HepG2 (cell line): ENCODE measurements around the gene AGPAT2. TPM values are rescaled to one million over a fixed set of nuclear protein-coding genes. Genes with fewer than 3 reads are reported as not detected.

Experiments used
- BRD4 ChIP-seq: sonication (generic); formaldehyde crosslinking; IDR thresholded peaks from 2 replicates; pipeline ENCODE4 v1.4.0; 2020; ENCODE audit warnings: missing genetic modification reagents
- CBX5 ChIP-seq: sonication (generic); formaldehyde crosslinking; IDR thresholded peaks from 2 replicates; pipeline ENCODE4 v1.4.0; 2020; ENCODE audit warnings: missing genetic modification reagents, borderline replicate concordance
- DNMT3B ChIP-seq: conservative IDR thresholded peaks from 2 replicates; pipeline ENCODE4 v1.6.1; 2016; ENCODE audit warnings: missing biosample characterization, control low read depth
- ETV6 ChIP-seq: sonication (generic); formaldehyde crosslinking; conservative IDR thresholded peaks from 2 replicates; pipeline ENCODE4 v1.4.0; 2020; ENCODE audit warnings: missing genetic modification reagents
- FOXK2 ChIP-seq: fragments of 450-650 bp; IDR thresholded peaks from 2 replicates; pipeline ENCODE4 v1.6.1; 2016
- HHEX ChIP-seq: IDR thresholded peaks from 2 replicates; pipeline ENCODE4 v1.6.1; 2016; ENCODE audit warnings: control low read depth
- LCORL ChIP-seq, 2 experiments: fragments of 450-650 bp in 1 of 2; sonication (generic) in 1 of 2; formaldehyde crosslinking in 1 of 2; IDR thresholded peaks; 2 replicates each; pipeline versions ENCODE4 v1.5.0 to v1.6.1; 2017 to 2020; ENCODE audit warnings: antibody characterized with exemption in 1 of 2, missing genetic modification reagents in 1 of 2
- MAZ ChIP-seq, 2 experiments: sonication (generic) in 1 of 2; formaldehyde crosslinking in 1 of 2; IDR thresholded peaks; 2 replicates each; pipeline versions ENCODE4 v1.5.0 to v1.6.1; 2012 to 2020; ENCODE audit warnings: low read depth in 2 of 2, mild to moderate bottlenecking in 2 of 2, borderline replicate concordance in 1 of 2, improper control_type of control experiment in 1 of 2, low read length in 1 of 2, missing genetic modification reagents in 1 of 2, moderate library complexity in 1 of 2
- MEF2D ChIP-seq: sonication (generic); formaldehyde crosslinking; IDR thresholded peaks from 2 replicates; pipeline ENCODE4 v1.5.1; 2020; ENCODE audit warnings: mild to moderate bottlenecking, missing genetic modification reagents
- NFYC ChIP-seq: IDR thresholded peaks from 2 replicates; pipeline ENCODE4 v1.6.1; 2016; ENCODE audit warnings: missing genetic modification reagents, missing compliant biosample characterization
- NR2F2 ChIP-seq: IDR thresholded peaks from 2 replicates; pipeline ENCODE4 v1.6.1; 2012; ENCODE audit warnings: low read depth, inconsistent platforms, borderline replicate concordance
- RORA ChIP-seq: sonication (generic); formaldehyde crosslinking; IDR thresholded peaks from 2 replicates; pipeline ENCODE4 v1.5.0; 2020; ENCODE audit warnings: mild to moderate bottlenecking, missing genetic modification reagents, moderate library complexity
- TRIM24 ChIP-seq: sonication (generic); formaldehyde crosslinking; IDR thresholded peaks from 2 replicates; pipeline ENCODE4 v1.8.0; 2022; ENCODE audit warnings: mild to moderate bottlenecking, missing genetic modification reagents
- ZEB1 ChIP-seq: IDR thresholded peaks from 2 replicates; pipeline ENCODE4 v1.6.1; 2012; ENCODE audit warnings: mild to moderate bottlenecking, low read depth, inconsistent platforms; ENCODE audit not compliant: insufficient replicate concordance
- ZFYVE20 ChIP-seq: sonication (generic); formaldehyde crosslinking; IDR thresholded peaks from 2 replicates; pipeline ENCODE4 v1.8.0; 2023; ENCODE audit warnings: low read depth, mild to moderate bottlenecking, moderate library complexity, missing genetic modification reagents, borderline replicate concordance
- ZNF10 ChIP-seq: sonication (generic); formaldehyde crosslinking; IDR thresholded peaks from 2 replicates; pipeline ENCODE4 v1.4.0; 2020; ENCODE audit warnings: mild to moderate bottlenecking, low read depth, missing genetic modification reagents, borderline replicate concordance
- ZNF180 ChIP-seq: sonication (generic); formaldehyde crosslinking; IDR thresholded peaks from 2 replicates; pipeline ENCODE4 v1.4.0; 2020; ENCODE audit warnings: low read depth, missing genetic modification reagents, borderline replicate concordance
- ZNF292 ChIP-seq: sonication (generic); formaldehyde crosslinking; IDR thresholded peaks from 2 replicates; pipeline ENCODE4 v1.8.1; 2022; ENCODE audit warnings: mild to moderate bottlenecking, low read depth, missing genetic modification reagents, borderline replicate concordance
- ZNF747 ChIP-seq: sonication (generic); formaldehyde crosslinking; IDR thresholded peaks from 2 replicates; pipeline ENCODE4 v1.8.1; 2023; ENCODE audit warnings: missing genetic modification reagents, mild to moderate bottlenecking, borderline replicate concordance
- ZNF75D ChIP-seq: sonication (generic); formaldehyde crosslinking; IDR thresholded peaks from 2 replicates; pipeline ENCODE4 v1.8.1; 2023; ENCODE audit warnings: missing genetic modification reagents, mild to moderate bottlenecking, borderline replicate concordance
- ZNF883 ChIP-seq: sonication (generic); formaldehyde crosslinking; IDR thresholded peaks from 2 replicates; pipeline ENCODE4 v1.5.1; 2020; ENCODE audit warnings: mild to moderate bottlenecking, missing genetic modification reagents; ENCODE audit errors: not compliant biosample characterization
- polyA plus RNA-seq, 8 experiments: library from polyadenylated mRNA; depleted of rRNA in 3 of 8; stranded (reverse) in 7 of 8; unstranded in 1 of 8; fragments of >200 nt; fragmentation: Illumina TruSeq in 4 of 8; extraction: Trizol in 4 of 8; gene quantifications; 2 replicates each; pipeline versions ENCODE4 v1.2.1 to v1.2.3, GENCODE V29; 2011 to 2016; ENCODE audit warnings: low read depth in 4 of 8, missing spikeins in 1 of 8, mixed read lengths in 1 of 8; ENCODE audit not compliant: insufficient read depth in 1 of 8
- total RNA-seq, 5 experiments: library from RNA; depleted of rRNA; stranded (reverse); fragments of >200 nt; fragmentation: Illumina TruSeq; extraction: Trizol; gene quantifications; 2 replicates each; pipeline ENCODE4 v1.2.3, GENCODE V29; 2016; ENCODE audit warnings: low read depth in 1 of 5
- TF ChIP-seq, protein P1 (sequence below): sonication (generic); formaldehyde crosslinking; IDR thresholded peaks from 2 replicates; pipeline ENCODE4 v1.4.0; 2020; ENCODE audit warnings: missing genetic modification reagents
- TF ChIP-seq, protein P2 (sequence below): sonication (generic); formaldehyde crosslinking; IDR thresholded peaks from 2 replicates; pipeline ENCODE4 v1.5.0; 2020; ENCODE audit warnings: mild to moderate bottlenecking, missing genetic modification reagents, borderline replicate concordance

The AGPAT2 gene
- total and polyA plus RNA-seq, 2 of the 13 experiments (the other 11 are each of a cell fraction or from before 2014, with no cell fraction given), result 3.9 to 25.8 TPM

DNA sequence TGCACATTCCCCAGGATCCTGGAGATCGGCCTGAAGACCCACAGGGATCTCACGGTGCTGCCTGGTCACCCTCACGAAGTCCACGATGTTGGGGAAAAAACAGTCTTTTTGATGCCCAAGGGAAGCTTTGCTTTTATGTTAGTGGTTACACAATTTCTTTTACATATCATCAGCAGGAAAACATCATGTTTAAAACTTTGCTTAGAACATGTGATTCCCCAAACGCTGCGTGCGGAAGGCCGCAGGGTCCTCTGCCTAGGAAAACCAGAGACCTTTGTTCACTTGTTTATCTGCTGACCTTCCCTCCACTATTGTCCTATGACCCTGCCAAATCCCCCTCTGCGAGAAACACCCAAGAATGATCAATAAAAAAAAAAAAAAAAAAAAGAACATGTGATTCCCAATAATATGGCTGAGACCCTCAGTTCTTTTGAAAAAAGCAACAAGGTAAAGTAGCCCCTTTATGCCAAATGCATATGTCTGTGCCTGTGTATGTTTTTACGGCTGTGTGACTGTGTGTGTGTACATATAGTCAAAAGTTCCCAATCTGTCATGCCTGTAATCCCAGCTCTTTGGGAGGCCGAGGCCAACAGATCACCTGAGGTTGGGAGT, 11.5 kb upstream of the AGPAT2 start (continued):
- TF ChIP-seq, protein P1, sequence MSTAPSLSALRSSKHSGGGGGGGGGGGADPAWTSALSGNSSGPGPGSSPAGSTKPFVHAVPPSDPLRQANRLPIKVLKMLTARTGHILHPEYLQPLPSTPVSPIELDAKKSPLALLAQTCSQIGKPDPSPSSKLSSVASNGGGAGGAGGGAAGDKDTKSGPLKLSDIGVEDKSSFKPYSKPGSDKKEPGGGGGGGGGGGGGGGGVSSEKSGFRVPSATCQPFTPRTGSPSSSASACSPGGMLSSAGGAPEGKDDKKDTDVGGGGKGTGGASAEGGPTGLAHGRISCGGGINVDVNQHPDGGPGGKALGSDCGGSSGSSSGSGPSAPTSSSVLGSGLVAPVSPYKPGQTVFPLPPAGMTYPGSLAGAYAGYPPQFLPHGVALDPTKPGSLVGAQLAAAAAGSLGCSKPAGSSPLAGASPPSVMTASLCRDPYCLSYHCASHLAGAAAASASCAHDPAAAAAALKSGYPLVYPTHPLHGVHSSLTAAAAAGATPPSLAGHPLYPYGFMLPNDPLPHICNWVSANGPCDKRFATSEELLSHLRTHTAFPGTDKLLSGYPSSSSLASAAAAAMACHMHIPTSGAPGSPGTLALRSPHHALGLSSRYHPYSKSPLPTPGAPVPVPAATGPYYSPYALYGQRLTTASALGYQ (CRISPR knock-in tag), result no peak
- TF ChIP-seq ZNF180 (CRISPR knock-in tag) (no peak), ZNF292 (CRISPR knock-in tag) (no peak), CBX5 (CRISPR knock-in tag) (no peak), MEF2D (CRISPR knock-in tag) (no peak), ZNF75D (CRISPR knock-in tag) (no peak), ZNF747 (CRISPR knock-in tag) (no peak), HHEX (CRISPR knock-in tag) (no peak), ZNF883 (no peak), ZFYVE20 (no peak), TRIM24 (no peak), NR2F2 (0 out of 2 replicates have a peak, but pooled peaks have one; percentile 33), RORA (CRISPR knock-in tag) (no peak), MAZ (IDR thresholded peaks at IDR 0.05; ENCODE audit: borderline replicate concordance, low read depth, low read length) (no peak), MAZ (CRISPR knock-in tag; IDR thresholded peaks at IDR 0.05; ENCODE audit: low read depth) (no peak), FOXK2 (no peak), NFYC (CRISPR knock-in tag) (no peak), ETV6 (CRISPR knock-in tag) (no peak), BRD4 (CRISPR knock-in tag) (no peak), ZEB1 (no peak), ZNF10 (CRISPR knock-in tag) (no peak), LCORL (IDR thresholded peaks at IDR 0.05) (no peak), LCORL (CRISPR knock-in tag; IDR thresholded peaks at IDR 0.05) (no peak), DNMT3B (CRISPR knock-in tag) (no peak)
- TF ChIP-seq, protein P2, sequence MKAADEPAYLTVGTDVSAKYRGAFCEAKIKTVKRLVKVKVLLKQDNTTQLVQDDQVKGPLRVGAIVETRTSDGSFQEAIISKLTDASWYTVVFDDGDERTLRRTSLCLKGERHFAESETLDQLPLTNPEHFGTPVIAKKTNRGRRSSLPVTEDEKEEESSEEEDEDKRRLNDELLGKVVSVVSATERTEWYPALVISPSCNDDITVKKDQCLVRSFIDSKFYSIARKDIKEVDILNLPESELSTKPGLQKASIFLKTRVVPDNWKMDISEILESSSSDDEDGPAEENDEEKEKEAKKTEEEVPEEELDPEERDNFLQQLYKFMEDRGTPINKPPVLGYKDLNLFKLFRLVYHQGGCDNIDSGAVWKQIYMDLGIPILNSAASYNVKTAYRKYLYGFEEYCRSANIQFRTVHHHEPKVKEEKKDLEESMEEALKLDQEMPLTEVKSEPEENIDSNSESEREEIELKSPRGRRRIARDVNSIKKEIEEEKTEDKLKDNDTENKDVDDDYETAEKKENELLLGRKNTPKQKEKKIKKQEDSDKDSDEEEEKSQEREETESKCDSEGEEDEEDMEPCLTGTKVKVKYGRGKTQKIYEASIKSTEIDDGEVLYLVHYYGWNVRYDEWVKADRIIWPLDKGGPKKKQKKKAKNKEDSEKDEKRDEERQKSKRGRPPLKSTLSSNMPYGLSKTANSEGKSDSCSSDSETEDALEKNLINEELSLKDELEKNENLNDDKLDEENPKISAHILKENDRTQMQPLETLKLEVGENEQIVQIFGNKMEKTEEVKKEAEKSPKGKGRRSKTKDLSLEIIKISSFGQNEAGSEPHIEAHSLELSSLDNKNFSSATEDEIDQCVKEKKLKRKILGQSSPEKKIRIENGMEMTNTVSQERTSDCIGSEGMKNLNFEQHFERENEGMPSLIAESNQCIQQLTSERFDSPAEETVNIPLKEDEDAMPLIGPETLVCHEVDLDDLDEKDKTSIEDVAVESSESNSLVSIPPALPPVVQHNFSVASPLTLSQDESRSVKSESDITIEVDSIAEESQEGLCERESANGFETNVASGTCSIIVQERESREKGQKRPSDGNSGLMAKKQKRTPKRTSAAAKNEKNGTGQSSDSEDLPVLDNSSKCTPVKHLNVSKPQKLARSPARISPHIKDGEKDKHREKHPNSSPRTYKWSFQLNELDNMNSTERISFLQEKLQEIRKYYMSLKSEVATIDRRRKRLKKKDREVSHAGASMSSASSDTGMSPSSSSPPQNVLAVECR, result no peak
